Gastroesophageal sphincter (tissue), 4 donors: ENCODE data around the gene SLC12A1. TPM values are rescaled to one million over a fixed set of nuclear protein-coding genes. Genes with fewer than 3 reads are reported as not detected.
"Not testable (repeated sequence)": the region's sequence is repeated elsewhere in the genome, so short reads cannot be mapped to it uniquely, and the experiment has no call there.

Experiments
- ATAC-seq: fragments of 150-250 bp; one replicate; pipeline ENCODE4 v1.9.1; 2016; ENCODE audit warnings: mild to moderate bottlenecking, moderate library complexity
- H3K27ac ChIP-seq, 4 donors: fragments of 200-600 bp; sonication (generic) in 3 of 4; 1 replicate in 3 of 4; 2 replicates in 1 of 4; pipeline ENCODE4 v1.5.1; 2016 to 2019
- H3K27me3 ChIP-seq: fragments of 200-600 bp; sonication (generic); one replicate; pipeline ENCODE4 v1.5.1; 2019
- H3K36me3 ChIP-seq, 2 donors: fragments of 200-600 bp; sonication (generic); one replicate each; pipeline ENCODE4 v1.5.1; 2019; ENCODE audit warnings: control low read depth in 1 of 2
- H3K4me1 ChIP-seq, 3 donors: fragments of 200-600 bp; sonication (generic); 1 replicate in 2 of 3; 2 replicates in 1 of 3; pipeline ENCODE4 v1.5.1; 2016 to 2019; ENCODE audit warnings: control low read depth in 2 of 3
- H3K4me3 ChIP-seq, 2 donors: fragments of 200-600 bp; sonication (generic); one replicate each; pipeline ENCODE4 v1.5.1; 2019; ENCODE audit warnings: mild to moderate bottlenecking in 1 of 2, moderate library complexity in 1 of 2
- H3K9me3 ChIP-seq, 3 donors: fragments of 200-600 bp; sonication (generic); one replicate each; pipeline ENCODE4 v1.5.1; 2017 to 2019; ENCODE audit warnings: control low read depth in 2 of 3
- EP300 ChIP-seq: sonication (generic); formaldehyde crosslinking; IDR thresholded peaks from one replicate; pipeline ENCODE4 v1.6.1; 2017; ENCODE audit warnings: antibody characterized with exemption, mild to moderate bottlenecking
- POLR2A ChIP-seq, 2 donors: fragments of 450-650 bp; IDR thresholded peaks; one replicate each; pipeline ENCODE4 v1.6.1; 2017; ENCODE audit warnings: antibody characterized with exemption in 2 of 2, mild to moderate bottlenecking in 2 of 2, moderate library complexity in 1 of 2
- POLR2AphosphoS5 ChIP-seq: sonication (generic); formaldehyde crosslinking; IDR thresholded peaks from one replicate; pipeline ENCODE4 v1.6.1; 2017; ENCODE audit warnings: antibody characterized with exemption
- WGBS, 2 donors: methylation state at CpG; one replicate each; pipeline ENCODE4 v1.1.5; 2018; ENCODE audit warnings: low coverage in 1 of 2; 5-methylcytosine and 5-hydroxymethylcytosine counted together
- total RNA-seq, 4 donors: library from RNA; depleted of rRNA; stranded (reverse); fragments of >200 nt; gene quantifications; one replicate each; pipeline ENCODE4 v1.1.0, GENCODE V29; 2016
- TF ChIP-seq, protein P1 (sequence below), 4 experiments: fragments of 200-600 bp in 2 of 4; fragments of 450-650 bp in 2 of 4; sonication (generic) in 1 of 4; IDR thresholded peaks; one replicate each; pipeline ENCODE4 v1.5.1; 2017 to 2019; ENCODE audit warnings: antibody characterized with exemption in 4 of 4, mild to moderate bottlenecking in 2 of 4, moderate library complexity in 2 of 4

SLC12A1 gene
- total RNA-seq, 4 donors from 2014 or later = not detected

DNA sequence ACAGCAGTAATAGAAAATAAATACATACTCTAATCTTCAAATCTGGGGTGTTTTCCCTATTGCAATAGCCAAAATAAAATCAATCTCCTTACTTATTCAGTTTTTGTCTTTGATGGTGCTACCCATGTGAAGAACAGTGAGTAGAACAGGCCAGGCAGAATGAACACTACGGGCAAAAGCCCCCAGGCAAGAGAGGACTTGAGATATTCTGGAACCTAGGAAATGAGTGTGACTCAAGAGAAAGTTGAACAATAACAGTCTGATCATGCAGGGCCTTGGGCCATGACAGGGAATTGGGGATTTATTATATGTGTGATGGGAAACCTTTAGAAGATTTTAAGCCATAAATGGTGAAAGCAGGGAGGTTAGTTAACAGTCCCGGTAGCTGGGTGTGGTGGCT lies 111.1 kb downstream of the SLC12A1 start:
- H3K27ac ChIP-seq = no peak overlapping the region
- H3K36me3 ChIP-seq = no peaks in the 10 kb centered on the region
- TF ChIP-seq POLR2A (IDR thresholded peaks at IDR 0.05) = no peak
- TF ChIP-seq POLR2AphosphoS5 = no peak
- TF ChIP-seq, protein P1, sequence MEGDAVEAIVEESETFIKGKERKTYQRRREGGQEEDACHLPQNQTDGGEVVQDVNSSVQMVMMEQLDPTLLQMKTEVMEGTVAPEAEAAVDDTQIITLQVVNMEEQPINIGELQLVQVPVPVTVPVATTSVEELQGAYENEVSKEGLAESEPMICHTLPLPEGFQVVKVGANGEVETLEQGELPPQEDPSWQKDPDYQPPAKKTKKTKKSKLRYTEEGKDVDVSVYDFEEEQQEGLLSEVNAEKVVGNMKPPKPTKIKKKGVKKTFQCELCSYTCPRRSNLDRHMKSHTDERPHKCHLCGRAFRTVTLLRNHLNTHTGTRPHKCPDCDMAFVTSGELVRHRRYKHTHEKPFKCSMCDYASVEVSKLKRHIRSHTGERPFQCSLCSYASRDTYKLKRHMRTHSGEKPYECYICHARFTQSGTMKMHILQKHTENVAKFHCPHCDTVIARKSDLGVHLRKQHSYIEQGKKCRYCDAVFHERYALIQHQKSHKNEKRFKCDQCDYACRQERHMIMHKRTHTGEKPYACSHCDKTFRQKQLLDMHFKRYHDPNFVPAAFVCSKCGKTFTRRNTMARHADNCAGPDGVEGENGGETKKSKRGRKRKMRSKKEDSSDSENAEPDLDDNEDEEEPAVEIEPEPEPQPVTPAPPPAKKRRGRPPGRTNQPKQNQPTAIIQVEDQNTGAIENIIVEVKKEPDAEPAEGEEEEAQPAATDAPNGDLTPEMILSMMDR (IDR thresholded peaks at IDR 0.05) = no peak
- no peak for TF ChIP-seq EP300
- H3K27me3 ChIP-seq = no peaks in the 10 kb centered on the region
- H3K9me3 ChIP-seq = no peaks in the 10 kb centered on the region
- 94% methylated on average over 2 of the region's 2 CpGs for WGBS, 2 donors
- ATAC-seq = no peak
- H3K4me1 ChIP-seq = no peaks in the 10 kb centered on the region
- no peak overlapping the region for H3K4me3 ChIP-seq

GRCh38 chr15:48318131-48318530 lies 112.0 kb downstream of the SLC12A1 start:
- H3K36me3 ChIP-seq = no peaks in the 10 kb centered on the region
- no peak overlapping the region for H3K4me3 ChIP-seq
- no peak overlapping the region for H3K27ac ChIP-seq
- WGBS, 2 donors = 61 to 83% methylated on average over 2 to 6 of the region's 6 CpGs
- no peaks in the 10 kb centered on the region for H3K9me3 ChIP-seq
- no peaks in the 10 kb centered on the region for H3K4me1 ChIP-seq
- H3K27me3 ChIP-seq = no peaks in the 10 kb centered on the region
- no peak for ATAC-seq
- no peak for TF ChIP-seq POLR2AphosphoS5
- TF ChIP-seq POLR2A (IDR thresholded peaks at IDR 0.05) = no peak
- TF ChIP-seq, protein P1 (IDR thresholded peaks at IDR 0.05) = no peak

DNA sequence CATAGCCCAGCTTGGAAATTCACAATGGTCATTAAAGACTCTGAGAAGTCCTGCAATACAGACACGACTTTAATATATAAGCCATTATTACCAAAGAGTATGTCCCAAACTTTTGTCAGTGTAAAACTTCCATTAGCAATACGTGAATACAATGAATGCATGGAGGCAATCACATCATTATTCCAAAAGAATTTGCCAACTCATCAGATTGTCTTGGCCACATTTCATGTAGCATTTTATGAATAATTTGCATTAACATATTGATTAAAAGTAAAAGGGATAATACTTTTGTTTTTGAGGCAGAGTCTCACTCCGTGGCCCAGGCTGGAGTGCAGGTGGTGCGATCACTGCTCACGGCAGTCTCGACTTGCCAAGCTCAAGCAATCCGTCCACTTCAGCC lies 117.2 kb downstream of the SLC12A1 start:
- TF ChIP-seq POLR2AphosphoS5 (no peak), EP300 (no peak), POLR2A (IDR thresholded peaks at IDR 0.05) (no peak)
- TF ChIP-seq, protein P1 (IDR thresholded peaks at IDR 0.05) = no peak
- H3K4me3 ChIP-seq = no peak overlapping the region
- H3K4me1 ChIP-seq = no peaks in the 10 kb centered on the region
- H3K27me3 ChIP-seq = no peaks in the 10 kb centered on the region
- ATAC-seq = no peak
- no peaks in the 10 kb centered on the region for H3K9me3 ChIP-seq
- H3K36me3 ChIP-seq = no peaks in the 10 kb centered on the region
- H3K27ac ChIP-seq = no peak overlapping the region
- WGBS, 2 donors = 84 to 89% methylated on average over 4 to 7 of the region's 7 CpGs

- Histone ChIP-seq H3K4me3 (no peak overlapping the region), H3K36me3 (no peaks in the 10 kb centered on the region), H3K27me3 (no peaks in the 10 kb centered on the region), H3K4me1 (peaks cover 0 to 7% (median 4%) of the 10 kb centered on the region in 3 donors), H3K9me3 (no peaks in the 10 kb centered on the region), H3K27ac (no peak overlapping the region)
- TF ChIP-seq EP300 (no peak), POLR2AphosphoS5 (no peak), POLR2A (IDR thresholded peaks at IDR 0.05) (no peak)
- TF ChIP-seq, protein P1 (IDR thresholded peaks at IDR 0.05) = no peak
- no peak for ATAC-seq
- 44 to 48% methylated on average over 5 of the region's 5 CpGs for WGBS, 2 donors
These were observed 118.8 kb downstream of the SLC12A1 start for GRCh38 chr15:48324949-48325348.

GRCh38 chr15:48325400-48325799 lies 119.3 kb downstream of the SLC12A1 start:
- Histone ChIP-seq H3K9me3 (no peaks in the 10 kb centered on the region), H3K27me3 (no peaks in the 10 kb centered on the region), H3K27ac (no peak overlapping the region), H3K36me3 (no peaks in the 10 kb centered on the region), H3K4me3 (no peak overlapping the region), H3K4me1 (peaks cover 0 to 12% (median 7%) of the 10 kb centered on the region in 3 donors)
- 75 to 91% methylated on average over 5 of the region's 5 CpGs for WGBS, 2 donors
- ATAC-seq = no peak
- TF ChIP-seq POLR2AphosphoS5 = no peak
- TF ChIP-seq, protein P1 (IDR thresholded peaks at IDR 0.05) = no peak
- no peak for TF ChIP-seq EP300
- no peak for TF ChIP-seq POLR2A (IDR thresholded peaks at IDR 0.05)

- not testable (repeated sequence) for H3K27me3 ChIP-seq, H3K4me3 ChIP-seq, H3K27ac ChIP-seq, H3K9me3 ChIP-seq, ATAC-seq, H3K36me3 ChIP-seq
- 89 to 96% methylated on average over 6 of the region's 6 CpGs for WGBS, 2 donors
- H3K4me1 ChIP-seq = peaks cover 0 to 14% (median 7%) of the 10 kb centered on the region in 3 donors
These were observed 120.1 kb downstream of the SLC12A1 start for GRCh38 chr15:48326180-48326579.
